Endothelial cell of umbilical vein (primary cell): Measurements from ENCODE around the gene MIER3. TPM values are rescaled to one million over a fixed set of nuclear protein-coding genes. Genes with fewer than 3 reads are reported as not detected.

ENCODE experiments used
- BruUV-seq: library from RNA; stranded (reverse); fragments of 400-500 nt; replicated peaks from 2 replicates; lab custom pipeline; 2021; lab: Mats Ljungman, UMichigan
- CTCF ChIA-PET: fragments of 300-600, 350-600 bp; sonication (Branson Sonifier 250); formaldehyde crosslinking; loops from one replicate; lab custom pipeline; 2021; ENCODE audit warnings: antibody characterized with exemption, inconsistent platforms; lab: Charles Lee
- POLR2A ChIA-PET: fragments of 300-600, 350-600 bp; sonication (Branson Sonifier 250); formaldehyde crosslinking; loops from one replicate; lab custom pipeline; 2021; ENCODE audit warnings: antibody characterized with exemption, inconsistent platforms; lab: Charles Lee
- DNase-seq: peaks from one replicate; pipeline ENCODE4 v3.0.0-alpha.2; 2011; ENCODE audit warnings: low read depth, low spot score
- FAIRE-seq: peaks from 2 replicates; lab custom pipeline; 2011; peaks lifted over from hg19 to GRCh38; lab: Jason Lieb, UNC
- H2AFZ ChIP-seq: 2 replicates; pipeline ENCODE4 v1.6.0; 2012; ENCODE audit warnings: low read depth, low read length, control low read depth, inconsistent platforms
- H3K27ac ChIP-seq: 2 replicates; pipeline ENCODE4 v1.5.1; 2011; ENCODE audit warnings: low read depth, mild to moderate bottlenecking, control low read depth, low read length, moderate library complexity; ENCODE audit not compliant: insufficient read depth
- H3K27me3 ChIP-seq, 2 experiments: 2 replicates each; pipeline versions ENCODE4 v1.6.0 to v1.6.1; 2011; ENCODE audit warnings: low read length in 2 of 2, mixed read lengths in 1 of 2; ENCODE audit not compliant: control insufficient read depth in 2 of 2, insufficient read depth in 2 of 2
- H3K36me3 ChIP-seq, 2 experiments: 2 replicates in 1 of 2; 3 replicates in 1 of 2; pipeline ENCODE4 v1.5.1; 2011; ENCODE audit warnings: low read length in 2 of 2, mild to moderate bottlenecking in 1 of 2, moderate library complexity in 1 of 2; ENCODE audit not compliant: control insufficient read depth in 2 of 2, insufficient read depth in 2 of 2; ENCODE audit errors: extremely low read depth in 1 of 2
- H3K4me1 ChIP-seq: 3 replicates; pipeline ENCODE4 v1.5.1; 2011; ENCODE audit warnings: mild to moderate bottlenecking, low read length; ENCODE audit not compliant: control insufficient read depth, insufficient read depth; ENCODE audit errors: extremely low read depth
- H3K4me2 ChIP-seq: 2 replicates; pipeline ENCODE4 v1.6.1; 2011; ENCODE audit warnings: low read length, control low read depth, mixed read lengths; ENCODE audit not compliant: insufficient read depth
- H3K4me3 ChIP-seq, 3 experiments: fragments of 200-600 bp in 1 of 3; sonication (generic), shearing (Covaris generic) in 1 of 3; replicated peaks in 1 of 3; 2 replicates each; pipeline ENCODE4 v1.5.1; 2011 to 2016; ENCODE audit warnings: control low read depth in 3 of 3, low read length in 3 of 3, mild to moderate bottlenecking in 2 of 3, inconsistent platforms in 1 of 3, low read depth in 1 of 3, moderate library complexity in 1 of 3; ENCODE audit not compliant: insufficient read depth in 1 of 3
- H3K79me2 ChIP-seq: 2 replicates; pipeline ENCODE4 v1.6.0; 2012; ENCODE audit warnings: low read length, inconsistent platforms; ENCODE audit not compliant: control insufficient read depth, insufficient read depth
- H3K9ac ChIP-seq: replicated peaks from 2 replicates; pipeline ENCODE3; 2011; ENCODE audit warnings: low read length, control low read depth; ENCODE audit not compliant: insufficient read depth; ENCODE audit errors: extremely low read depth
- H3K9me1 ChIP-seq: replicated peaks from 3 replicates; pipeline ENCODE4 v1.6.0; 2011; ENCODE audit warnings: mild to moderate bottlenecking, low read length; ENCODE audit not compliant: control insufficient read depth, insufficient read depth; ENCODE audit errors: extremely low read depth
- H3K9me3 ChIP-seq: replicated peaks from 2 replicates; pipeline ENCODE4 v1.5.1; 2012; ENCODE audit warnings: low read length, inconsistent platforms; ENCODE audit not compliant: control insufficient read depth, insufficient read depth
- H4K20me1 ChIP-seq: replicated peaks from 2 replicates; pipeline ENCODE3; 2011; ENCODE audit warnings: mild to moderate bottlenecking, low read length; ENCODE audit not compliant: control insufficient read depth, insufficient read depth; ENCODE audit errors: extremely low read depth
- CTCF ChIP-seq, 2 donors: IDR thresholded peaks; 1 replicate in 1 of 2; 2 replicates in 1 of 2; pipeline ENCODE4 v1.5.1; 2011; ENCODE audit warnings: low read length in 2 of 2, mild to moderate bottlenecking in 2 of 2, moderate library complexity in 2 of 2, control low read depth in 1 of 2, inconsistent platforms in 1 of 2, low read depth in 1 of 2; ENCODE audit not compliant: insufficient read depth in 1 of 2; ENCODE audit errors: extremely low read depth in 1 of 2
- FOS ChIP-seq: IDR thresholded peaks from 2 replicates; pipeline ENCODE4 v1.6.1; 2011; ENCODE audit warnings: mild to moderate bottlenecking, low read length, moderate library complexity, borderline replicate concordance; ENCODE audit not compliant: insufficient read depth
- GATA2 ChIP-seq: IDR thresholded peaks from 2 replicates; pipeline ENCODE4 v1.7.0; 2011; ENCODE audit warnings: low read depth, mild to moderate bottlenecking, moderate library complexity, mixed read lengths, low read length; ENCODE audit not compliant: insufficient read length, insufficient read depth
- JUN ChIP-seq: IDR thresholded peaks from 2 replicates; pipeline ENCODE4 v1.6.1; 2011; ENCODE audit warnings: borderline replicate concordance, low read depth; ENCODE audit not compliant: insufficient read length, insufficient read depth
- MAX ChIP-seq: IDR thresholded peaks from 2 replicates; pipeline ENCODE4 v1.6.1; 2011; ENCODE audit not compliant: insufficient read depth, insufficient read length
- POLR2AphosphoS5 ChIP-seq: IDR thresholded peaks from 2 replicates; pipeline ENCODE4 v1.6.1; 2012; ENCODE audit warnings: low read depth, mild to moderate bottlenecking, control low read depth, low read length, moderate library complexity; ENCODE audit not compliant: insufficient read depth
- dilution Hi-C: fragments of 300-500 bp; cut with MboI; formaldehyde crosslinking; loops from one replicate; pipeline ENCODE4 v1.15.0; 2019; ENCODE audit warnings: low sequenced_read_pairs; ENCODE audit not compliant: extremely low pct_ligation_motif_present
- intact Hi-C: fragments of 100-400 bp; cut with micrococcal nuclease; formaldehyde crosslinking; loops from one replicate; pipeline ENCODE4 v1.10.0; 2022
- polyA plus RNA-seq, 4 experiments: library from polyadenylated mRNA; depleted of rRNA in 3 of 4; stranded (reverse) in 3 of 4; unstranded in 1 of 4; fragments of >200 nt; gene quantifications; 2 replicates each; pipeline versions ENCODE4 v1.2.1 to v1.2.3, GENCODE V29; 2011 to 2012; ENCODE audit warnings: missing spikeins in 1 of 4
- total RNA-seq: library from RNA; stranded (reverse); gene quantifications from 2 replicates; pipeline ENCODE4 v1.2.3, GENCODE V29; 2021

The MIER3 gene
- total and polyA plus RNA-seq, 2 donors (not counting 3 experiments of a cell fraction or from before 2014, with no cell fraction given): 6.6 to 20.5 TPM

- FAIRE-seq (peak; percentile 85), DNase-seq (peak; percentile 57)
- no TSS peak for BruUV-seq
- TF ChIP-seq MAX (no peak), CTCF (IDR thresholded peaks at IDR 0.05; ENCODE audit: extremely low read depth in 1 of 2, insufficient read depth in 1 of 2, low read depth in 1 of 2, low read length in 2 of 2) (peak; percentile 53 to 57)
- dilution Hi-C loops (no loop called here), intact Hi-C loops (loop anchor here (1.0 kb wide), 5 partner anchors 194 to 631 kb away; no protein-coding TSS in a partner anchor)
- Histone ChIP-seq H3K4me2 (peak overlapping the region; percentile 65), H3K9me1 (no peaks in the 10 kb centered on the region), H3K4me1 (peaks cover 5% of the 10 kb centered on the region), H3K27ac (no peak overlapping the region), H3K9me3 (no peaks in the 10 kb centered on the region), H3K79me2 (no peaks in the 10 kb centered on the region), H2AFZ (peak overlapping the region; percentile 36), H4K20me1 (no peaks in the 10 kb centered on the region), H3K27me3 (peaks cover 3 to 6% of the 10 kb centered on the region in 2 experiments), H3K4me3 (no peak overlapping the region), H3K36me3 (no peaks in the 10 kb centered on the region), H3K9ac (no peak overlapping the region)
- ChIA-PET CTCF (interaction anchor here (1.0 to 6.9 kb wide), 19 partner anchors 9 to 1563 kb away, joined by 3 to 74 read pairs (median 4); partner anchors contain the start of gene GPBP1), POLR2A (no interaction called here)
These were observed 50.9 kb downstream of the MIER3 start for GRCh38 chr5:56900858-56901578.

- Histone ChIP-seq H3K79me2 (no peaks in the 10 kb centered on the region), H3K9me1 (no peaks in the 10 kb centered on the region), H3K9ac (no peak overlapping the region), H3K9me3 (no peaks in the 10 kb centered on the region), H2AFZ (peak overlapping the region; percentile 36), H3K4me3 (no peak overlapping the region), H3K4me1 (peaks cover 5% of the 10 kb centered on the region), H3K27ac (no peak overlapping the region), H3K4me2 (peak overlapping the region; percentile 65), H4K20me1 (no peaks in the 10 kb centered on the region), H3K27me3 (peaks cover 3 to 6% of the 10 kb centered on the region in 2 experiments), H3K36me3 (no peaks in the 10 kb centered on the region)
- dilution Hi-C loops: no loop called here
- FAIRE-seq (no peak), DNase-seq (peak; percentile 42)
- TF ChIP-seq POLR2AphosphoS5 (no peak), GATA2 (no peak), FOS (peak; percentile 62), JUN (no peak), CTCF (IDR thresholded peaks at IDR 0.05; ENCODE audit: extremely low read depth in 1 of 2, insufficient read depth in 1 of 2, low read depth in 1 of 2, low read length in 2 of 2) (no peak), MAX (no peak)
- POLR2A ChIA-PET: no interaction called here
- intact Hi-C loops: loop anchor here (1.0 kb wide), 2 partner anchors 238 to 630 kb away; no protein-coding TSS in a partner anchor
- BruUV-seq: no TSS peak
- CTCF ChIA-PET: interaction anchor here (0.5 to 6.9 kb wide), 22 partner anchors 8 to 1570 kb away, joined by 3 to 74 read pairs (median 4); partner anchors contain the start of gene GPBP1
These were observed 51.5 kb downstream of the MIER3 start for GRCh38 chr5:56900395-56900794.
